ENCODE measurements around the gene RNASEH1.

GRCh38 chr2:3539836-3540235 is 18.3 kb downstream of the RNASEH1 start:
- TF ChIP-seq POLR2AphosphoS5 (IDR thresholded peaks at IDR 0.05; ENCODE audit: low read depth, low read length), result no peak
- TF ChIP-seq CEBPZ (IDR thresholded peaks at IDR 0.05; ENCODE audit: low read length), result no peak
- TF ChIP-seq ZNF83 (CRISPR knock-in tag; IDR thresholded peaks at IDR 0.05; ENCODE audit: borderline replicate concordance), result no peak
- no peak for TF ChIP-seq TFAP4 (IDR thresholded peaks at IDR 0.05; ENCODE audit: borderline replicate concordance, low read depth)
- no peak for TF ChIP-seq FOXA1 (IDR thresholded peaks at IDR 0.05)
- TF ChIP-seq FOXA1 (CRISPR knock-in tag; IDR thresholded peaks at IDR 0.05), result no peak
- no peak for TF ChIP-seq NFYB (CRISPR knock-in tag; IDR thresholded peaks at IDR 0.05)

Data from HepG2 (cell line).